Dermis blood vessel endothelial cell (primary cell): Measurements from ENCODE around the gene CREB1. TPM values are rescaled to one million over a fixed set of nuclear protein-coding genes. Genes with fewer than 3 reads are reported as not detected.
"Not testable (repeated sequence)": the region's sequence is repeated elsewhere in the genome, so short reads cannot be mapped to it uniquely, and the experiment has no call there.

Experiments
- DNase-seq: peaks from one replicate; pipeline ENCODE4 v3.0.0; 2010
- total RNA-seq: library from RNA; depleted of rRNA; stranded (reverse); fragments of >200 nt; gene quantifications from 2 replicates; pipeline ENCODE4 v1.2.3, GENCODE V29; 2014

The CREB1 gene
- total RNA-seq, 1 donor from 2014 or later, result 56.2 TPM

- peak; percentile 52 for DNase-seq
Observed at GRCh38 chr2:207619764-207620203, 90.0 kb downstream of the CREB1 start.

- DNase-seq, result no peak
Observed at GRCh38 chr2:207621501-207622039, 91.8 kb downstream of the CREB1 start.

GRCh38 chr2:207624185-207625013 lies 94.6 kb downstream of the CREB1 start:
- DNase-seq, result peak; percentile 82

- peak; percentile 88 for DNase-seq
Observed at GRCh38 chr2:207625014-207625907, 95.5 kb downstream of the CREB1 start, which contains the start of gene METTL21A. METTL21A (minus strand) TSS chr2:207625394; CDS start chr2:207624375, 1,019 bp downstream.

GRCh38 chr2:207629553-207629952 lies 99.8 kb downstream of the CREB1 start:
- no peak for DNase-seq

- DNase-seq, result no peak
Observed at GRCh38 chr2:207630491-207630890, 100.7 kb downstream of the CREB1 start.

- DNase-seq, result no peak
Observed at GRCh38 chr2:207632575-207633493, 103.1 kb downstream of the CREB1 start.

- no peak for DNase-seq
Observed at GRCh38 chr2:207633686-207634085, 103.9 kb downstream of the CREB1 start.

GRCh38 chr2:207635468-207636200 lies 105.9 kb downstream of the CREB1 start:
- no peak for DNase-seq

GRCh38 chr2:207639288-207639687 lies 109.5 kb downstream of the CREB1 start:
- DNase-seq, result not testable (repeated sequence)

- DNase-seq, result no peak
Observed at GRCh38 chr2:207640160-207640559, 110.4 kb downstream of the CREB1 start.

- no peak for DNase-seq
Observed at GRCh38 chr2:207640661-207641060, 110.9 kb downstream of the CREB1 start.

- no peak for DNase-seq
Observed at GRCh38 chr2:207643892-207644291, 114.1 kb downstream of the CREB1 start.

GRCh38 chr2:207646582-207646981 lies 116.8 kb downstream of the CREB1 start:
- not testable (repeated sequence) for DNase-seq

Other genes starting within 250 kb of the CREB1 start
- gene METTL21A, start 95.4 kb downstream of the CREB1 start, total RNA-seq, result 22.8 and 24.2 TPM in 2 replicates
- gene CCNYL1, start 181.7 kb downstream of the CREB1 start, total RNA-seq, result 30.3 and 53.9 TPM in 2 replicates
- 5.3 and 5.4 TPM in 2 replicates for gene FZD5, start 239.9 kb downstream of the CREB1 start, total RNA-seq